Loucy (cell line): ENCODE data around the gene SLC13A4.

Experiments
- H2AFZ ChIP-seq: fragments of 200-600 bp; sonication (generic); 2 replicates; pipeline ENCODE4 v1.6.0; 2016; ENCODE audit warnings: antibody characterized with exemption, mild to moderate bottlenecking, low read length, moderate library complexity
- H3F3A ChIP-seq: fragments of 200-600 bp; 2 replicates; pipeline ENCODE4 v1.6.0; 2016; ENCODE audit warnings: antibody characterized with exemption, low read depth, mild to moderate bottlenecking
- H3K27me3 ChIP-seq: fragments of 200-600 bp; sonication (generic); 2 replicates; pipeline ENCODE4 v1.6.1; 2014; ENCODE audit warnings: low read length, mild to moderate bottlenecking; ENCODE audit not compliant: insufficient read depth, poor library complexity, severe bottlenecking
- H3K36me3 ChIP-seq: fragments of 200-600 bp; sonication (generic); 2 replicates; pipeline ENCODE4 v1.6.1; 2016; ENCODE audit warnings: low read length; ENCODE audit not compliant: insufficient read depth
- H3K4me1 ChIP-seq: fragments of 200-600 bp; sonication (generic); 2 replicates; pipeline ENCODE4 v1.5.1; 2014; ENCODE audit warnings: low read length, mild to moderate bottlenecking; ENCODE audit not compliant: insufficient read depth, poor library complexity, severe bottlenecking
- H3K4me2 ChIP-seq: fragments of 200-600 bp; sonication (generic); 2 replicates; pipeline ENCODE4 v1.6.0; 2014; ENCODE audit warnings: antibody characterized with exemption, low read length, low read depth, mild to moderate bottlenecking; ENCODE audit not compliant: poor library complexity, severe bottlenecking
- H3K4me3 ChIP-seq: fragments of 200-600 bp; sonication (generic); 2 replicates; pipeline ENCODE4 v1.5.1; 2014; ENCODE audit warnings: low read length, mild to moderate bottlenecking, mixed read lengths; ENCODE audit not compliant: poor library complexity, severe bottlenecking
- H3K79me2 ChIP-seq: fragments of 200-600 bp; sonication (generic); 2 replicates; pipeline ENCODE4 v1.6.1; 2014; ENCODE audit warnings: low read length; ENCODE audit not compliant: insufficient read depth
- H3K9ac ChIP-seq: fragments of 200-600 bp; sonication (generic); 2 replicates; pipeline ENCODE4 v1.6.0; 2014; ENCODE audit warnings: mild to moderate bottlenecking, low read depth, low read length, moderate library complexity; ENCODE audit not compliant: poor library complexity, severe bottlenecking
- H3K9me2 ChIP-seq: fragments of 200-600 bp; sonication (generic); replicated peaks from 2 replicates; pipeline ENCODE4 v1.6.1; 2016; ENCODE audit warnings: low read depth, low read length, mixed read lengths
- H3K9me3 ChIP-seq: fragments of 200-600 bp; sonication (generic); 2 replicates; pipeline ENCODE4 v1.6.1; 2014; ENCODE audit warnings: mild to moderate bottlenecking, antibody characterized with exemption, low read length, low read depth; ENCODE audit not compliant: insufficient read depth
- H4K20me1 ChIP-seq: fragments of 200-600 bp; sonication (generic); 2 replicates; pipeline ENCODE4 v1.6.0; 2014; ENCODE audit warnings: antibody characterized with exemption, low read length, mild to moderate bottlenecking; ENCODE audit not compliant: insufficient read depth, poor library complexity, severe bottlenecking
- CTCF ChIP-seq: fragments of 200-600 bp; sonication (generic); conservative IDR thresholded peaks from 2 replicates; pipeline ENCODE4 v1.5.1; 2014; ENCODE audit warnings: mild to moderate bottlenecking, antibody characterized with exemption, low read length
- EZH2phosphoT487 ChIP-seq: fragments of 200-600 bp; IDR thresholded peaks from 2 replicates; pipeline ENCODE4 v1.6.1; 2018; ENCODE audit warnings: antibody characterized with exemption, mild to moderate bottlenecking, moderate library complexity, borderline replicate concordance

Gene SLC13A4

GRCh38 chr7:135726276-135726788 is 1.7 kb downstream of the SLC13A4 start:
- H3K4me2 ChIP-seq, result no peak overlapping the region
- TF ChIP-seq CTCF (no peak), EZH2phosphoT487 (no peak)
- H3K4me3 ChIP-seq, result no peak overlapping the region
- H4K20me1 ChIP-seq, result no peaks in the 10 kb centered on the region
- no peaks in the 10 kb centered on the region for H3K36me3 ChIP-seq
- H3K9me2 ChIP-seq, result no peaks in the 10 kb centered on the region
- no peaks in the 10 kb centered on the region for H3K4me1 ChIP-seq
- no peaks in the 10 kb centered on the region for H3K79me2 ChIP-seq
- no peaks in the 10 kb centered on the region for H3K9me3 ChIP-seq
- H3F3A ChIP-seq, result no peaks in the 10 kb centered on the region
- H3K9ac ChIP-seq, result no peak overlapping the region
- no peaks in the 10 kb centered on the region for H3K27me3 ChIP-seq
- no peak overlapping the region for H2AFZ ChIP-seq

GRCh38 chr7:135723411-135723810 is 4.6 kb downstream of the SLC13A4 start:
- Histone ChIP-seq H3K4me3 (no peak overlapping the region), H3K9me3 (no peaks in the 10 kb centered on the region), H4K20me1 (no peaks in the 10 kb centered on the region), H3K4me1 (no peaks in the 10 kb centered on the region), H3K27me3 (no peaks in the 10 kb centered on the region), H3K9me2 (no peaks in the 10 kb centered on the region), H3K4me2 (no peak overlapping the region), H3K79me2 (no peaks in the 10 kb centered on the region), H3K9ac (no peak overlapping the region), H3F3A (no peaks in the 10 kb centered on the region), H3K36me3 (no peaks in the 10 kb centered on the region), H2AFZ (no peak overlapping the region)
- no peak for TF ChIP-seq EZH2phosphoT487
- TF ChIP-seq CTCF, result no peak

GRCh38 chr7:135721198-135721820 is 6.7 kb downstream of the SLC13A4 start:
- Histone ChIP-seq H2AFZ (no peak overlapping the region), H3K9ac (no peak overlapping the region), H3K9me3 (no peaks in the 10 kb centered on the region), H3K9me2 (no peaks in the 10 kb centered on the region), H3K4me2 (no peak overlapping the region), H3K79me2 (no peaks in the 10 kb centered on the region), H3K4me1 (no peaks in the 10 kb centered on the region), H3K27me3 (no peaks in the 10 kb centered on the region), H3K4me3 (no peak overlapping the region), H3K36me3 (no peaks in the 10 kb centered on the region), H3F3A (no peaks in the 10 kb centered on the region), H4K20me1 (no peaks in the 10 kb centered on the region)
- TF ChIP-seq CTCF, result no peak
- TF ChIP-seq EZH2phosphoT487, result no peak
